SK-N-SH (cell line): Measurements from ENCODE around the gene CHGA. TPM values are rescaled to one million over a fixed set of nuclear protein-coding genes. Genes with fewer than 3 reads are reported as not detected.

Source experiments
- CHD2 ChIP-seq: fragments of 150-350 bp; IDR thresholded peaks from 2 replicates; pipeline ENCODE4 v1.6.1; 2018; ENCODE audit warnings: low read length; ENCODE audit not compliant: partially characterized antibody
- CTCF ChIP-seq: fragments of 200-600 bp; sonication (generic); IDR thresholded peaks from 2 replicates; pipeline ENCODE4 v1.6.1; 2017; ENCODE audit warnings: antibody characterized with exemption, mild to moderate bottlenecking, moderate library complexity
- ELF1 ChIP-seq: IDR thresholded peaks from 2 replicates; pipeline ENCODE4 v1.4.0; 2012
- EP300 ChIP-seq, 2 experiments: IDR thresholded peaks; 2 replicates each; pipeline versions ENCODE4 v1.4.0 to v1.6.1; 2012; ENCODE audit warnings: borderline replicate concordance in 1 of 2, low read depth in 1 of 2, low read length in 1 of 2
- EZH2phosphoT487 ChIP-seq: fragments of 200-600 bp; sonication (generic); IDR thresholded peaks from 2 replicates; pipeline ENCODE4 v1.6.1; 2017; ENCODE audit warnings: low read depth, mixed run types, mild to moderate bottlenecking, antibody characterized with exemption, moderate library complexity, borderline replicate concordance
- FOSL2 ChIP-seq: IDR thresholded peaks from 2 replicates; pipeline ENCODE4 v1.4.0; 2012; ENCODE audit warnings: low read depth, mild to moderate bottlenecking, moderate library complexity, borderline replicate concordance
- FOXJ3 ChIP-seq: sonication (generic); formaldehyde crosslinking; IDR thresholded peaks from 2 replicates; pipeline ENCODE4 v1.5.1; 2020; ENCODE audit warnings: mild to moderate bottlenecking, missing genetic modification reagents
- FOXM1 ChIP-seq: IDR thresholded peaks from 2 replicates; pipeline ENCODE4 v1.4.0; 2012; ENCODE audit warnings: low read depth, mild to moderate bottlenecking
- GABPA ChIP-seq: IDR thresholded peaks from 2 replicates; pipeline ENCODE4 v1.4.0; 2012; ENCODE audit warnings: low read depth, mild to moderate bottlenecking
- GATA2 ChIP-seq: sonication (generic); formaldehyde crosslinking; IDR thresholded peaks from 2 replicates; pipeline ENCODE4 v1.5.0; 2020; ENCODE audit warnings: mild to moderate bottlenecking, missing genetic modification reagents
- JUND ChIP-seq: IDR thresholded peaks from 2 replicates; pipeline ENCODE4 v1.4.0; 2012
- MEF2A ChIP-seq: IDR thresholded peaks from 2 replicates; pipeline ENCODE4 v1.4.0; 2012; ENCODE audit warnings: low read depth, borderline replicate concordance
- NFIC ChIP-seq: IDR thresholded peaks from 2 replicates; pipeline ENCODE4 v1.4.0; 2012; ENCODE audit warnings: borderline replicate concordance
- PBX3 ChIP-seq: IDR thresholded peaks from 2 replicates; pipeline ENCODE4; 2012
- POLR2AphosphoS5 ChIP-seq: IDR thresholded peaks from 2 replicates; pipeline ENCODE4 v1.6.1; 2012; ENCODE audit warnings: low read depth, low read length
- RCOR1 ChIP-seq: fragments of 150-350 bp; IDR thresholded peaks from 2 replicates; pipeline ENCODE4 v1.6.1; 2017; ENCODE audit warnings: antibody characterized with exemption, low read length
- RXRA ChIP-seq: IDR thresholded peaks from 2 replicates; pipeline ENCODE4 v1.4.0; 2012; ENCODE audit warnings: low read depth, mild to moderate bottlenecking, borderline replicate concordance
- TAF1 ChIP-seq: IDR thresholded peaks from 2 replicates; pipeline ENCODE4 v1.6.1; 2012; ENCODE audit warnings: low read depth, mild to moderate bottlenecking, low read length, moderate library complexity, borderline replicate concordance
- TCF12 ChIP-seq: IDR thresholded peaks from 2 replicates; pipeline ENCODE4 v1.4.0; 2012
- TEAD4 ChIP-seq: IDR thresholded peaks from 2 replicates; pipeline ENCODE4 v1.4.0; 2012; ENCODE audit warnings: mild to moderate bottlenecking, borderline replicate concordance; ENCODE audit not compliant: insufficient read depth
- USF1 ChIP-seq: IDR thresholded peaks from 2 replicates; pipeline ENCODE4 v1.4.0; 2012; ENCODE audit warnings: low read depth, borderline replicate concordance
- YY1 ChIP-seq: IDR thresholded peaks from 2 replicates; pipeline ENCODE4 v1.4.0; 2012; ENCODE audit warnings: low read depth, mild to moderate bottlenecking
- polyA plus RNA-seq, 3 experiments: library from polyadenylated mRNA; depleted of rRNA; stranded (reverse); fragments of >200 nt; gene quantifications; 2 replicates each; pipeline ENCODE4 v1.2.3, GENCODE V29; 2012
- TF ChIP-seq, protein P1 (sequence below): fragments of 150-350 bp; IDR thresholded peaks from 2 replicates; pipeline ENCODE4 v1.6.1; 2017; ENCODE audit warnings: antibody characterized with exemption, low read length, low read depth, borderline replicate concordance
- TF ChIP-seq, protein P2 (sequence below): IDR thresholded peaks from 2 replicates; pipeline ENCODE4 v1.4.0; 2012; ENCODE audit warnings: low read depth, borderline replicate concordance
- TF ChIP-seq, protein P3 (sequence below): fragments of 150-350 bp; IDR thresholded peaks from 2 replicates; pipeline ENCODE4 v1.6.1; 2016; ENCODE audit warnings: mild to moderate bottlenecking, low read depth, low read length
- TF ChIP-seq, protein P4 (sequence below): IDR thresholded peaks from 2 replicates; pipeline ENCODE4 v1.4.0; 2012; ENCODE audit warnings: low read depth

Gene CHGA
- polyA plus RNA-seq, 1 of the 3 experiments (the other 2 are of a cell fraction), result 5.6 TPM

DNA sequence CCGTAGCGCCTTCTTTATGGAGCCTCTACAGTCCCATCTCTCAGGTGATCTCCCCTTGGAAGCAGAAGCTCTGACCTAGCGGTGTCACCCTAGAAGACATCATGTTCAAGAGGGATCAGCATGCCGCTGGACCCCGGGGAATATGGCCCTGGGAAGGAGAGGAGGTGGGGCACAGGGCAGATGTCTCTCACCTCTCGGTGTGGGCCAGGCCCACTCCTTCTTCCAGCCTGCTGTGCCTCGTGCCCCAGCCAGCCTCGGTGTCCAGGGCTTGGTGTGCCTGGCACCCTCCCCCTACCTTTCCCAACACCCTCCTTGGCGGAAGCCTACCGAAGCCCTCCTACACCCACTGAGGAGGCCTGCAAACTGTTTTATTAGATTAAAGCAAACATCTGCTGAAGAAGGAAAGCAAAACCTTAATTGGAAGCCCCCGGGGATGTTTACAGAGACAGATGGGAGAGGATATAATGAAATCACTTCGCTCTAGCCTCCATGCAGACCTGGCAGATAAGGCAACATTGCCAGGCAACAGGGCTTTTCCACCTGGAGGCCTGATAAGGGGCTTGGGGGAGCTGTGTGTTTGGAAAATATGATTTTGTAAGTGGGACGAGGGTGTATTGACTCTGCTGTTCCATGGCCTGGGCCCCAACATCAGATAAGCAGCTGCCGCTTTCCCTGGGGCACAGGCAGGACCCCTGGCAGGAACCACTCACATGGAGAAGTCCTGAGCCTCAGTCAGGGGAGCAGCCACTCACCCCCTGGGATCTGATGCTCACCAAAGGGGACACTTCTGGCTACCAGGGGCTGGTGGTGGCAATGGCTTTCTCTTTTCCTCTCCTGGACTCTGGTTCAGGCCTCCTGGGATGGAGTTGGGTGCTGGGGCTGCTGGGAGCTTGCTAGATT lies 5.7 kb upstream of the CHGA start (continued):
- TF ChIP-seq CTCF (no peak), FOSL2 (no peak), EP300 (IDR thresholded peaks at IDR 0.05; ENCODE audit: borderline replicate concordance in 1 of 2, low read depth in 1 of 2, low read length in 1 of 2) (peak in 1 of 2 experiments; percentile 100; a peak in 2 of 4 replicates), FOXM1 (no peak), CHD2 (peak; percentile 95), NFIC (no peak), YY1 (no peak), RXRA (no peak), POLR2AphosphoS5 (peak; percentile 40; the same call in 1 of the 2 replicates), MEF2A (no peak), USF1 (no peak), RCOR1 (peak; percentile 95), PBX3 (no peak), TAF1 (no peak), JUND (no peak), TCF12 (peak; percentile 76), FOXJ3 (CRISPR knock-in tag) (peak; percentile 100), TEAD4 (peak; percentile 66; the same call in 1 of the 2 replicates), EZH2phosphoT487 (no peak), ELF1 (no peak), GATA2 (peak; percentile 100), GABPA (no peak)
- TF ChIP-seq, protein P1, sequence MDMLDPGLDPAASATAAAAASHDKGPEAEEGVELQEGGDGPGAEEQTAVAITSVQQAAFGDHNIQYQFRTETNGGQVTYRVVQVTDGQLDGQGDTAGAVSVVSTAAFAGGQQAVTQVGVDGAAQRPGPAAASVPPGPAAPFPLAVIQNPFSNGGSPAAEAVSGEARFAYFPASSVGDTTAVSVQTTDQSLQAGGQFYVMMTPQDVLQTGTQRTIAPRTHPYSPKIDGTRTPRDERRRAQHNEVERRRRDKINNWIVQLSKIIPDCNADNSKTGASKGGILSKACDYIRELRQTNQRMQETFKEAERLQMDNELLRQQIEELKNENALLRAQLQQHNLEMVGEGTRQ, result no peak
- TF ChIP-seq, protein P2, sequence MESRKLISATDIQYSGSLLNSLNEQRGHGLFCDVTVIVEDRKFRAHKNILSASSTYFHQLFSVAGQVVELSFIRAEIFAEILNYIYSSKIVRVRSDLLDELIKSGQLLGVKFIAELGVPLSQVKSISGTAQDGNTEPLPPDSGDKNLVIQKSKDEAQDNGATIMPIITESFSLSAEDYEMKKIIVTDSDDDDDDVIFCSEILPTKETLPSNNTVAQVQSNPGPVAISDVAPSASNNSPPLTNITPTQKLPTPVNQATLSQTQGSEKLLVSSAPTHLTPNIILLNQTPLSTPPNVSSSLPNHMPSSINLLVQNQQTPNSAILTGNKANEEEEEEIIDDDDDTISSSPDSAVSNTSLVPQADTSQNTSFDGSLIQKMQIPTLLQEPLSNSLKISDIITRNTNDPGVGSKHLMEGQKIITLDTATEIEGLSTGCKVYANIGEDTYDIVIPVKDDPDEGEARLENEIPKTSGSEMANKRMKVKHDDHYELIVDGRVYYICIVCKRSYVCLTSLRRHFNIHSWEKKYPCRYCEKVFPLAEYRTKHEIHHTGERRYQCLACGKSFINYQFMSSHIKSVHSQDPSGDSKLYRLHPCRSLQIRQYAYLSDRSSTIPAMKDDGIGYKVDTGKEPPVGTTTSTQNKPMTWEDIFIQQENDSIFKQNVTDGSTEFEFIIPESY, result no peak
- TF ChIP-seq, protein P3, sequence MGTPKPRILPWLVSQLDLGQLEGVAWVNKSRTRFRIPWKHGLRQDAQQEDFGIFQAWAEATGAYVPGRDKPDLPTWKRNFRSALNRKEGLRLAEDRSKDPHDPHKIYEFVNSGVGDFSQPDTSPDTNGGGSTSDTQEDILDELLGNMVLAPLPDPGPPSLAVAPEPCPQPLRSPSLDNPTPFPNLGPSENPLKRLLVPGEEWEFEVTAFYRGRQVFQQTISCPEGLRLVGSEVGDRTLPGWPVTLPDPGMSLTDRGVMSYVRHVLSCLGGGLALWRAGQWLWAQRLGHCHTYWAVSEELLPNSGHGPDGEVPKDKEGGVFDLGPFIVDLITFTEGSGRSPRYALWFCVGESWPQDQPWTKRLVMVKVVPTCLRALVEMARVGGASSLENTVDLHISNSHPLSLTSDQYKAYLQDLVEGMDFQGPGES, result no peak
- TF ChIP-seq, protein P4, sequence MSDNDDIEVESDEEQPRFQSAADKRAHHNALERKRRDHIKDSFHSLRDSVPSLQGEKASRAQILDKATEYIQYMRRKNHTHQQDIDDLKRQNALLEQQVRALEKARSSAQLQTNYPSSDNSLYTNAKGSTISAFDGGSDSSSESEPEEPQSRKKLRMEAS, result no peak
